ENCODE measurements around the gene PSTPIP2.
"Not testable (repeated sequence)": the region's sequence is repeated elsewhere in the genome, so short reads cannot be mapped to it uniquely, and the experiment has no call there.

The PSTPIP2 gene

DNA sequence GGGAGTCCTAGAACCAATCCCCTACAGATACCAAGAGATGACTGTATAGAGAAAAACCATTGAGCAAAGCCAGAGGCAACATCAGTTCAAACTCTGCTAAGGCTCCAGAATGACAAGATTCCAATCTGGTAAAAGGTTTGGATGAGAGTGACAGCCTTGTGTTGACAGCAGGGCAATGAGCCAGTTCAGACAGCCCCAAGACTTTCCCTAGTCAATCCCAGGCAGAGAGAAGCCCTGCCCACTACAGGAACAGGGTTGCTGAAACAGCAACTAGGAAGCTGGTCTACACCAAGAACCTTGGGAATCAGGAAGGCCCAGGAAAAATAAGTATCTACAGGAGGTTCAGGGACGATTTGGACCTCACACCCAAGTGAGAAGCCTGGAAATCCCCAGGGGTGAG is 3.3 kb downstream of the PSTPIP2 start:
- DNase-seq, result no peak

DNA sequence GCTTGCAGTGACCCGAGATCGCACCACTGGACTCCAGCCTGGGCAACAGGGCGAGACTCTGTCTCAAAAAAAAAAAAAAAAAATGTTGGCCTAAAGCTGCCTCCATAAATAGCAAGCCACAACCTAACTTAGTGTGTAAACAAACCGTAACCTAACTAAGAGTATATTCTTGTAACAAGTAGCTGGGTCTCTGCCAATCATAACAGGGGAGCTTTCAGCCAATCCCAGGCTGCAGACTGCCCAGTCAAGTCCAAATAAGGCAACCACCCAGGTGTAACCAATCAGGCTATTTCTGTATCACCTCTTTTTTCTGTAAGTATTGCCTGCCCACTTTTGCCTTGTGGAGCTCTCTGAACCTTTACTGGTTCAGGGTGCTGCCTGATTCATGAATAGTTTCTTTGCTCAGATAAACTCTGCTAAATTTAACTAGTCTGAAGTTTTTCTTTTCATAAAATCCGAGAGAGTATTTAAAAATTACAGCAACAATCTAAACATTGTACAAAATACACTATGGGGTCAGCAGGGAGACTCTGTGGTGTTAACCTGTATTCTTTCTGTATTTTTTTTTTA is 4.5 kb downstream of the PSTPIP2 start:
- DNase-seq, result no peak

DNA sequence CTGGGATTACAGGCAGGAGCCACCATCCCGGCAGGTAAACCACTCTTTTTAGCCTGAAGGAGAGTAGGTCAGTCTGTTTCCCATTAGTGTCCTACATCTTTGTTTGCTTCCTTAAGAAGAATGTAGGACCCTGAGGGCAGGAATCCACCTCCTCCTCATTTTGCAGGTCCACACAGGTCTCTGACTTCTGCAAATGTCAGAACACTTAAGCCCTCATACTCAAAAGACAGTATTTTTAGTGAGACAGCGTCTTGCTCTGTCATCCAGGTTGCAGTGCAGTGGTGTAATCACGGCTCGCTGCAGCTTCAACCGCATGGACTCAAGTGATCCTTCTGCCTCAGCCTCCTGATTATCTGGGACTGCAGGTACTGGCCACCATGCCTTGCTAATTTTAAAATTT is 9.3 kb downstream of the PSTPIP2 start:
- no peak for DNase-seq

DNA sequence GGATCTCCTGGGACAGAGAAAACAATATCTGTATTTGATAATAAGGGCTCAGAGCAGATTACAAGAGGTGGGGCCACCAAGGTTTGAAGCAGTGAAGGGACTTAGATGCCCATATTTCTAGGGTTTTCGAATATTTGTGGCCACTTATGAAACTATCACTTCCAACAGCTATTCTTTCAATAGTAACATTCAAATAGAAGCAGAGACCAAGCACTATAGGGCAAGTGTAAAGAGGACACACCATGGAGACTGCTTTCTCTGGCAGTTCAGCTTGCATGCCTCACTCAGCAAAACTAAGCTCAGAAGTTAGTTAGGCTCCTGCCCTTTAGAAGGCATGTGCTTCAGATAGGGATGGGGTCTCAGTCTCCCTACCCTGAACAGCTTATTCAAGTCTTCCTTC is 10.3 kb downstream of the PSTPIP2 start:
- DNase-seq, result no peak

DNA sequence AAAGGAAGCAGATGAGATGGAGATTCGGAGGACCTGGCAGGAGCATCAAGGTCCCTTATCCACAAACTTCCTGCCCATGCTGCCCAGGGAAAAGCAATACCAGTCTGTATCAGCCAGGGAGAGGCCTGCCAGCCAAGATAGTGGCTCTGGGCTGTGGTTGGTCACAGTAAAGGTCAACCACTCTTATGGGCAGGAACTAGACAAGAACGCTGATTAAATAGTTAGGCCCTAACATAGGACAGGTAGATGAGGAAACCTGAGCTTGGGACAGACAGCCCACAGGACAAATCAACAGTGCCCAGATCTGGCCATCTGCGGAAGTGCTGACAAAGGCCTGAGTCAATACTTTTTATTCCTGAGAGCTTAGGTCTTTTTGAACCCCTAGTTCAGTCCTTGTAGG is 10.7 kb downstream of the PSTPIP2 start:
- no peak for DNase-seq

DNA sequence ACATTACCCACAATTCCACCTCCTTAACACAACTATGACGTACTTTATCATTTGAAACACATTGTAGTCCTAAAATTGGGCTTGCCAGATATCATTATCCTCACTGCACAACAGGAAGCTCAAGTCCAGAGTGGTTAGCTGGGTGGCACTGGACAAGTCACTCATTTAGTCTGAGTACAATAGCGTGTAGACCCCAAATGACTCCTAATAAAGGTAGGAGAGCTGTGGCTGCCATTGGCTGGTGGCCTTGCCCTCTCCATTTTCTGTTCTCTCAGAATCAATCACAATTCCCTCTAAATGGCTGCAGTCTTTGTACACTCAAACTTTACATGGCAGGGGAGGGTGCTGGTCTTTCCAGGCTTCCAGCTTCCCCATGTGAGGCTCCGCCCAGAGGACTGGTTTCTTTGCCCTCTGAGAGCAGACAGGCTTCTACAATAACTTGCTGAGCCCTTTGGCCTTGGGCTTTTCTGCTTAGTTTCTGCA is 11.7 kb downstream of the PSTPIP2 start:
- DNase-seq, result no peak

DNA sequence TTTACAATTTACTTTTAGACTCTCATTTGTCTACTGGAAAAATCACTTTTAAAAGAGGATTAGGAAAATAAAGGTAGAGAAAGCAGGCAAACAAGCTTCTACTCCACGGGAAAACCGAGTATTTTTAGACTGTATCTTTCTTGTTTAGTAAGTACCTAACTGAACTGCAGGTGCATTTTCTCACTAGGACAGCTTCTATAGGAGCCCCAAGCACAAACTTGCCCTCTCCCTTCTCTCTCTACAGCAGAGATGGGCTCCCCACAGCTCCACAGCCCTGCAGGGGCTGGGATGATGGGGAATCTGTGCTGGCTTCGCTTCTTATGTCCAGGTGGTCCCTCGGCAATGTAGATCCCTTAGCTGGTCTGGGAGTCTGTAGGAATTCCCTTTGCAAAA is 16.2 kb downstream of the PSTPIP2 start:
- DNase-seq, result no peak

DNA sequence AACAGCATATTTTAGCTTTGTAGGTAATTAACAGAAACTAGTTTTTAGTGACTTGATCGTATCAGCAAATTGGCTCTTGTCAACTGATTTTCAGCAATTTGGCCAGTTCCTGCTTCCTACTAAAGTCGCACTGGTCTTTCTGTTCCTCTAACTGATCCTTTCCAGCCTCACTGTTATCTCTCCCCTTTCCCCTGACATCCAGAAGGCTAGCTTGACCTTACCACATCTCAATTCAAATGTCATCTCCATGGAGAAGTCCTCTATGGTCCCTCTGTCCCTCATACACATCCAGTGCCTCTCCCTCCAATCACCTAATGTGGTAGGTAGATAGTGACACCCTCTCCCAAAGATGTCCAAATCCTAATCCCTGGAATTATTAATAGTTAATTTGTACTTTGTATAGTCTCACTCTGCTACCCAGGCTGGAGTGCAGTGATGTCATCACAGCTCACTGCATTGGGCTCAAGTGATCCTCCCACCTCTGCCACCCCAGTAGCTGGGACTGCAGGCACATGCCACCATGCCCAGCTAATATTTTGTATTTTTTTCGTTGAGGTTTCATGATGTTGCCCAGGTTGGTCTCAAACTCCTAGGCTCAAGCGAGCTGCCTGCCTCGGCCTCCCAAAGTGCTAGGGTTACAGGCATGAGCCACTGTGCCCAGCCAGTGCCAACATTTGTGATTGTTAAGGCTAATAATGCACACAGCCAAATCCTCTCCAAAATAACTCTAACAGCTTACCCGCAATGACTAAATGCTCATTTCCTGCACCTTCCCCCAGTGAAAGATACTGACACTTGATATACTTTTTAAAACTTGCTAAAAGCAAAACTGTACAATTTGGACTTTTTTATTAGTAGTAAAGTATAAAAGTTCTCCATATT is 16.9 kb downstream of the PSTPIP2 start:
- DNase-seq, result no peak

DNA sequence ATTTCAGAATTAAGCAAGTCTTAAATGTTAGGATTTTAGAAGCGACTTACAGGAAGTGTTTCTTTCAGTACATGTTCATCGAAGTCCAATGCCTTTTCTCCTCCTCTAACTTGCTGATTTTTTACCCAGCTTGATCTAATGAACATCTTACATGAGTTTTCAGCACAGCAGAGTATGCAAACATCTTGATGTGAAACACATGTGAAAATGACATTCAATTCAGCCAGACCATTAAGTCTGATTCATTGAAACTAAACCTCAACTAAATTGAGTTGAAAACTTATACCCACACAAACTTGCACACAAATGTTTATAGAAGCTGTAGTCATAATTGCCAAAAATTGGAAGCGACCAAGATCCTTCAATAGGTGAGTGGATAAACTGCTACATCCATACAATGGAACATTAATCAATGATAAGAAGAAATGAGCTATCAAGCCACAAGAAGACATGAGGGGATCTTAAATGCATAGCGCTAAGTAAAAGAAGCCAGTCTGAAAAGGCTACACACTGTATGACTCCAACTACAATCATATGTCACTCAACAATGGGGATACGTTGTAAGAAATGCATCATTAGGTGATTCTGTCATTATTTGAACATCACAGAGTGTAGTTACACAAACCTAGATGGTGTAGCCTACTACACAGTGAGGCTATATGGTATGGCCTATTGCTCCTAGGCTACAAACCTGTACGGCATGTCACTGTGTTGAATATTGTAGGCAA is 18.5 kb downstream of the PSTPIP2 start:
- DNase-seq, result no peak

DNA sequence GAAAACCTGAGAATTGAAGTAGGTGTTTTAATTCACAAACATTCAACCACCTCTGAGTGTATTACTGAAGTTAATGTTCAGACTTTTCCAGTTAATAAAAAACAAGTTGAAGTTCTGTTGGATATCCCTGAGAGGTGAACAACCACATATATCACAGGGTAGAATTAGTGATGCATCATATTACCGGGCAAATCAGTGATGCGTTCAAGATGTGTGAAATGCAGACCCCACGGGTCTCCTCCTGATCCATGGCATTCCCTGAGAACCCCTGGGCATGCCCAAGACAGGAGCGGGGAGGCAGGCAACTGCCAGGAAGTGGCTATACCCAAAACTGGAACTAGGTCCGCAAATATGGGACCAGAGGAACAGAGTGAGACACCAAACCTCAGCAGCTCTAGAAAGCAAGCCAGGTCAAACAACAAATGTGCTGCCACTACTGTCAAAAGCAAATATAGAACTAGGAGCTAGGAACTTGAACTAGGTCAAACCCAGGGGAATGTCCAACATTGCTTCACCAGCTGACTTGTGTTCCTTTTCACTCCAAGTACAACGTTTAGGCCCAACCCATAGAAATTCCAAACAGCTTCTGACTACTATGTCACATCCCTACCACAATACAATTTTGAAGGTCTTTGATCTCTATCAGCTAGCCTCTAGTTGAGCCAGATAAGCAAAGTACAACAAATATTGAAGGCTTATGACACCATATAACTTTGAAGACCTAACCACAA is 20.2 kb downstream of the PSTPIP2 start:
- DNase-seq, result no peak

DNA sequence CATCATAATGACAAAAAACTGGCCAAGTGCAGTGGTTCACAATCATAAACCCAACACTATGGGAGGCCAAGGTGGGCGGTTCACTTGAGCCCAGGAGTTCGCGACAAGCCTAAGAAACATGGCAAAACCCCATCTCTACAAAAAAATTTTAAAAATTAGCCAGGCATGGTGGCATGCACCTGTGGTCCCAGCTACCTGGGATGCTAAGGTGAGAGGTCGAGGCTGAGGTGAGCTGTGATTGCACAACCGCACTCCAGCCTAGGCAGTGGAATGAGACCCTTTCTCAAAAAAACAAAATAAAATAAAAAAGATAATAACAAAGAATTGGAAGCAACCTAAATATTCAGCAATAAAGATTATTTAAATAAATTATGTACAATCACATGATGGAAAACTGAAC is 21.8 kb downstream of the PSTPIP2 start:
- DNase-seq, result no peak

DNA sequence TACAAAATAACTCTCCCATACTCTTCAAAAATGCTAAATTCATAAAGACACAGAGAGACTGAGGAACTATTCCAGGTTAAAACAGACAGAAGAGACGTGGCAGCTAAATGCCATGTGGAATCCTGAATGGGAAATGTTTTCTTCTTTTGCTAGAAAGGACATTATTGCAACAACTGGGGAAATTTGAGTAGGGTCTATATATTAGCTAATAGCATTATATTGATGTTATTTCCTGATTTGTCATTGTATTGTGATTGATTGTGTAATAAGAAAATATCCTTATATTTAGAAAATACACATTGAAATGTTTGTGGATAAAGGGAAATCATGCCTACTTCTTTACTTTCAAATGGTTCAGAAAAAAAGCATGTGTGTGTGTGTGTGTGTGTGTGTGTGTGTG is 23.4 kb downstream of the PSTPIP2 start:
- no peak for DNase-seq

DNA sequence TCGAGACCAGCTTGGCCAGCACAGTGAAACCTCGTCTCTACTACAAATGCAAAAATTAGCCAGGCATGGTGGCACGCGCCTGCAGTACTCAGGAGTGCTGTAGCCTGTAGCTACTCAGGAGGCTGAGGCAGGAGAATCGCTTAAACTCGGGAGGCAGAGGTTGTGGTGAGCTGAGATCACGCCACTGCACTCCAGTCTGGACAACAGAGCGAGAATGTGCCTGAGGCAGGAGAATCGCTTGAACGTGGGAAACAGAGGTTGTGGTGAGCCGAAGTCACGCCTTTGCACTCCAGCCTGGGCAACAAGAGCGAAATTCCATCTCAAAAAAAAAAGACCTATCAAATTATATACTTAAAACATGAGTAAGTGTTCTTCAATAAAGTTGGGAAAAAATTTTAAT is 24.7 kb downstream of the PSTPIP2 start:
- DNase-seq, result not testable (repeated sequence)

DNA sequence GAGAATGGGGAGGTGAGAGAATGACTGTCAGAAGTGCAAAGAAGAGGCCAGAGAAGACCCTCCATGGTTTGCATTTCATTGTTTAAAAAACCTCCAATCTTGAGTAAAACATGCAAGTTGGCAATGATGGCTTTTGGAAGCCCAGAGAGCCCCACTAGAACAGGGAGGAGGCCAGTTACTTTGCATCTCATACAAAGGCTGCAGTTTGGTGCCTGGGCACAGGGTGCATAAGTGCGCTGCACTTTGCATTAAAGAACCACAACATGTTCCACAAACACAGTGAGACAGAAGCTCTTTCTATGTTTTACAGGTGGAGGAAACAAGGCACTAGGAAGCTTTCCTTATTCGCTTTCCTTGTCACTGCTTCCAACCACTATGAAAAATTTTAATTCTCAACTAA is 25.4 kb downstream of the PSTPIP2 start:
- DNase-seq, result no peak

DNA sequence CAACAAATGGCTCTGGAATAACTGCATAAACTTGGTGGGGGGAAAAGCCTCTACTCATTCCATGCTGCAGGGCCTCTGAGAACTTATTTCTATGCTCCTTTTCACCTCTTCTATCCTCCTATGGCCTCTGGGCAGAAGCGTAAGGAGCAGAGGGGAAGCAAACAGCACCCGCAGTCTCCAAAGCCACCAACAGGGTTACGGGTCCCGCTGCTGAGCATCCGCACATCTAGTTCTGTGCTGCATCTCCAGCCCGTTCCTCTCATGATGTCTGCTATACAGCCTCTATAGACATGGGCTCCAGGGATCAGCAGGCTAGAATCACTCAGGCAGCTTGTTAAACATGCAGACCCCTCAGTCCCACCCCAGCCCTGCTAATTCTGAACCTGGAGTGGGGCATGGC is 25.9 kb downstream of the PSTPIP2 start:
- no peak for DNase-seq

DNA sequence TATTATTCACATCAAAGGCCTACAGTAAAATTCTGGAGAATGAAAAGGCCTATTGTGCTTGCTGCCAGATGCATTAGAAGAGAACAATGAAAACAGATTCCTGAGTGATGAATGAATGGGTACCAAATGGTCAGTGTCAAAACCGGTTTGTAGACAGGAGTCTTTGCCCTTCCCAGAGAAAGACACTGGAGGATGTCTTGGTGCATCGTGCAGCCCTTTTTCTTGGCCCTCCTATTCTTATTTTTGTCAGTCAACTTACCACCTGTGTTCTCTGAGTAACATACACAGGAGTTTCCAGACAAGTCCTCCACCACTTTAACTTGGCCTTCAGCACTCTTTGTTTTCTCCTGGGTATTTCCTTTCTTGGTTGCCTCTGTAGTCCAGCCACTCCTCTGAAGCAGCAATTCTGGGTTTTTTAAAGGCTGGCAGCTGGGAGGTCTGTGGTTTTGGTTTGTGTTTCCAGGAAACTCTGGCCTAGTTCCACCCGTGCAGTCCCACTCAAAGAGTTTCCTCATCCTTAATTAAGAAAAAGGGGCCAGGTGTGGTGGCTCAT is 29.4 kb downstream of the PSTPIP2 start:
- no peak for DNase-seq

DNA sequence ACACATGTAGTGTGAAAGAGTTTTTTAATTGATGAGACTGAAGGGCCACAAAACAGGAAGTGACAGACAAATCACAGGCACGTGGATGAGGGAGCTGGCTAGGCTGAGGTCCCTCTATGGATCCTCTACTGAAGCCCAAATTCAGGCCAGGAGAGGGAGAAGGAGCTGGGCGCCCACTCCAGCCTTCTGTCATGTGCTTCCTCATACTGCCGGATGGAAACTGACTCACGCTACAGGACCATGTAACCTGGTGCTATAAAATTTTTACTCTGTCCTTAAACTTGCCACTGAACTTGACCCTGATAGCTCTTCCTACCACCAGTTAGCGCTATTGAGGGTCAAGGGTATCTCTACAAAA is 31.3 kb downstream of the PSTPIP2 start:
- DNase-seq, result no peak

DNA sequence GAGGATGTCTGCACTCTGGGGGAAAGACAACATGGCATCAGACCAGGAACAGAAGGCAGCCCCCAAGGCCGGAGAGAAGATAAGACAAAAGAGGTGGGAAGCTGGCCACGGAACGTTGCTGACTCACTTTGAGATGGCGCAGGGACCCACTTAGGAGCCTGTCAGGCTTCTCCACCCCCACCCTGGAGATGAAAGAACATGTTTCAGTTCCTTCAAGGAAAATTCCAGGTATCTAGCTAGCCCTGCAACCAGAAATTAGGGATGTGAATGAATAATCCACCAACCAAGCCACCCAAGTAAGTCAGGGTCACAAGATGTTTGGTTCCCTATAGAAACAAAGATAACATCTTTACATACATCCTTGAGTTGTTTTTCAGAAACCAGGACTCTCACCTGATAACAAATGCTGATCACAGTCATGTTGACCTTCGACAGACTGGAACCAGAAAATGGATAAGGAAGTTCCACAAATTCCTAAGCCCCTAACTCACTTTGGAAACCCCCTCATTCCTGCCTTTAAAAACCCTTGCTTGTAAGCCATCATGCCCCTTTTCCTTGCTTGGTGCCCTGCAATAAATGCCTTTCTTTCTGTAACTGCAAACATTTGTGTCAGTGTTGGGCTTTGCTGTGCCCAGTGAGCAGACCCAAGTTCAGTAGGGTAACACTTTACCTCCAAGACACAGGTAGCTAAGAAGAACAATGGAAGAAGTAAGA is 31.9 kb downstream of the PSTPIP2 start:
- no peak for DNase-seq

DNA sequence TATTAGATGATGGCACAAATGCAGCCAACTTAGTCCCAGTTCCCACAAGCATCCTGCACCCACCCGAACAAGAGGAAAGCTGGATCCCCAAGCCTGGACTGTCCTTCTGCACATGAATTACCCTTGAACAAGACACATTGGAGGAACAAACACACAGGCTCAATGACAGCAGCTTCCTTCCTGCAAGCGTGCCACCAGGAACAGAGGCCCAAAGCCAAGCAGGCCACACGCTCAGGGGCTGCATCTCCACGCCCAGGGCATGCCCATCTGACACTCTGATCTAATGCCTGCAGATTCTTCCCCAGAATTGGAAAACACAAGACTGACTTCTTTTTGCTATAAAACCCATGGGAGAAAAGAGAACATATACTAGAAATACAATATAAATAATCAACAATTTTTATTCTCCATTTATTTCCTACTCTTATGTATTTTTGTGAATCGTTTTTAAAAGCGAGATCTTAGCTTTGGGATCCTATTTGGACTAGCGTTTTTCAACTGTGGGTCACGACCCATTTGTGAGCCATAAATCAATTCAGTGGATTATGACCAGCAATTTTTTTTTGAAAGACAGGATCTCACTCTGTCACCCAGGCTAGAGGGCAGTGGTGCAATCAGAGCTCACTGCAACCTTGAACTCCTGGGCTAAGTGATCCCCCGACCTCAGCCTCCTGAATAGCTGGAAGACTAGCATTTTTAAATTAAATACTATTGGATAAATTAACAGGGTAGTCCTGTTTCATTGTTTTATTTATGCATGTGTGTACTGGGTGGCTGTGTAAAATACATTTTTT is 34.4 kb downstream of the PSTPIP2 start:
- DNase-seq, result no peak

DNA sequence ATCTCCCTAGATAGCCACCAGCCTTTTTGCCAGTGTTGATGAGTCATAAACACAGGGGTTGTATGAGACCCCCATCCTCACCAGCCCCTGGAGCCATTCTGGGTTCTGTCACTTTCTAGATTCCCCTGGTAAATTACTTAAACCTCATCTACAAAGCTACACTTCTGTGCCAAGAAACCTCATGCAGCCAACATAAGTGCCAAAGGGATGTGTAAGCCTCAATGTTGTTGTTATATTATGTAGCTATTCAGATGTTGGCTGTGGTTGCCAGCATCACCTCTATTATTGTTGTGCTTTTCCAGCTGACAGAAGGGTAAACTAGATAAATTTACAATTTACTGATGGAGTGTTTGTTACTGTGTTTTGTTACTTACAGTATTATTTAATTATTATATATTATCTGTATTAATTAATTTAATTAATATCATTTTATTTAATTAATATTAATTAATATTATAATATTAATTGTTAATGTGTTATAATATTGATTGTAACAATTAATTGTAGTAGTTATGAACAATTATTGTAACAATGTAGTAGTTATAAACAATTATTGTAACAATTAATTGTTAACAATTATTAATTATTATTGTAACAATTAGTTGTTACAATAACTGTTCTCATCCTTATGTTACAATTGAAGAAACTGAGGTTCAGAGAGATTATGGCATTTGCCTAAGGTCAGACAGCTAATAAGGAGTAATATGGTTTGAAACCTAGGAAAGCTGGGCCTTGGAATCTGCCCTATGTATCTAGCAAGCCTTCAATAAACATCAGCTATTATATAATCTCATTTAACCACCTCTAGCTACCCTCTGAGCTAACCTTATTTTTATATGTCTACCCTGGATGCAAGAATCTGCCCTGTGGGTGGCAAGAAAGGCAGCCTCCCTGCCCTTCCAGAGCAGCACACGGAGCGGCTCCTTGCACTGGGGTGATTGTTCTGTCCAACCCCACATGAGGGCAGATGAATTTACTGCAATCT is 36.1 kb downstream of the PSTPIP2 start:
- DNase-seq, result no peak
